Measurements from ENCODE around the gene WAC.

GRCh38 chr10:28495084-28495483, 37.8 kb upstream of the WAC start:
- TF ChIP-seq CTCF (IDR thresholded peaks at IDR 0.05) (no peak), POLR2A (IDR thresholded peaks at IDR 0.05) (no peak)

All from body of pancreas (tissue), 4 donors.